SK-N-SH treated with all-trans-retinoic acid at 6 μM for 48 hours (cell line): ENCODE measurements around the gene DAB1.

Experiments used
- ARNTL ChIP-seq: fragments of 450-650 bp; formaldehyde crosslinking; IDR thresholded peaks from 2 replicates; pipeline ENCODE4 v1.5.0; 2020; ENCODE audit warnings: low read depth, mild to moderate bottlenecking, moderate library complexity, borderline replicate concordance
- BACH2 ChIP-seq: fragments of 250-450 bp; sonication (Bioruptor Pico); IDR thresholded peaks from 2 replicates; pipeline ENCODE4 v1.9.0; 2021; ENCODE audit warnings: mild to moderate bottlenecking, borderline replicate concordance
- CREB5 ChIP-seq: fragments of 250-450 bp; sonication (Bioruptor Pico); IDR thresholded peaks from 2 replicates; pipeline ENCODE4 v1.5.1; 2020; ENCODE audit warnings: low read depth, mild to moderate bottlenecking, moderate library complexity
- GLIS3 ChIP-seq: fragments of 250-450 bp; sonication (Bioruptor Pico); IDR thresholded peaks from 2 replicates; pipeline ENCODE4 v1.5.0; 2020; ENCODE audit warnings: mild to moderate bottlenecking, moderate library complexity
- PPARA ChIP-seq: fragments of 250-450 bp; sonication (Bioruptor Pico); IDR thresholded peaks from 2 replicates; pipeline ENCODE4 v1.5.0; 2020; ENCODE audit warnings: mild to moderate bottlenecking, borderline replicate concordance
- TCF4 ChIP-seq: fragments of 250-450 bp; sonication (Bioruptor Pico); IDR thresholded peaks from 2 replicates; pipeline ENCODE4 v1.8.0; 2021; ENCODE audit warnings: mild to moderate bottlenecking, moderate library complexity, borderline replicate concordance
- TOX ChIP-seq: fragments of 250-450 bp; sonication (Bioruptor Pico); IDR thresholded peaks from 2 replicates; pipeline ENCODE4 v1.8.0; 2021; ENCODE audit warnings: mild to moderate bottlenecking, moderate library complexity, borderline replicate concordance
- ZC3H10 ChIP-seq: fragments of 250-450 bp; sonication (Bioruptor Pico); IDR thresholded peaks from 2 replicates; pipeline ENCODE4 v1.5.1; 2021; ENCODE audit warnings: mild to moderate bottlenecking, moderate library complexity
- ZFP3 ChIP-seq: fragments of 250-450 bp; sonication (Bioruptor Pico); IDR thresholded peaks from 2 replicates; pipeline ENCODE4 v1.5.0; 2020; ENCODE audit warnings: mild to moderate bottlenecking, moderate library complexity
- ZFP30 ChIP-seq: fragments of 450-650 bp; formaldehyde crosslinking; IDR thresholded peaks from 2 replicates; pipeline ENCODE4 v1.5.0; 2022; ENCODE audit warnings: mild to moderate bottlenecking, moderate library complexity
- TF ChIP-seq, protein P1 (sequence below): fragments of 250-450 bp; sonication (Bioruptor Pico); IDR thresholded peaks from 2 replicates; pipeline ENCODE4 v1.8.0; 2020; ENCODE audit warnings: mild to moderate bottlenecking, moderate library complexity, borderline replicate concordance

- TF ChIP-seq, protein P1, sequence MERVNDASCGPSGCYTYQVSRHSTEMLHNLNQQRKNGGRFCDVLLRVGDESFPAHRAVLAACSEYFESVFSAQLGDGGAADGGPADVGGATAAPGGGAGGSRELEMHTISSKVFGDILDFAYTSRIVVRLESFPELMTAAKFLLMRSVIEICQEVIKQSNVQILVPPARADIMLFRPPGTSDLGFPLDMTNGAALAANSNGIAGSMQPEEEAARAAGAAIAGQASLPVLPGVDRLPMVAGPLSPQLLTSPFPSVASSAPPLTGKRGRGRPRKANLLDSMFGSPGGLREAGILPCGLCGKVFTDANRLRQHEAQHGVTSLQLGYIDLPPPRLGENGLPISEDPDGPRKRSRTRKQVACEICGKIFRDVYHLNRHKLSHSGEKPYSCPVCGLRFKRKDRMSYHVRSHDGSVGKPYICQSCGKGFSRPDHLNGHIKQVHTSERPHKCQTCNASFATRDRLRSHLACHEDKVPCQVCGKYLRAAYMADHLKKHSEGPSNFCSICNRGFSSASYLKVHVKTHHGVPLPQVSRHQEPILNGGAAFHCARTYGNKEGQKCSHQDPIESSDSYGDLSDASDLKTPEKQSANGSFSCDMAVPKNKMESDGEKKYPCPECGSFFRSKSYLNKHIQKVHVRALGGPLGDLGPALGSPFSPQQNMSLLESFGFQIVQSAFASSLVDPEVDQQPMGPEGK (CRISPR knock-in tag): no peak
- no peak for TF ChIP-seq TCF4
- TF ChIP-seq ZFP3 (CRISPR knock-in tag): no peak
- TF ChIP-seq ZC3H10 (CRISPR knock-in tag): no peak
- TF ChIP-seq PPARA (CRISPR knock-in tag): no peak
- no peak for TF ChIP-seq ARNTL (CRISPR knock-in tag)
- TF ChIP-seq CREB5 (CRISPR knock-in tag): no peak
- TF ChIP-seq BACH2 (CRISPR knock-in tag): no peak
- no peak for TF ChIP-seq GLIS3
- no peak for TF ChIP-seq ZFP30 (CRISPR knock-in tag)
- no peak for TF ChIP-seq TOX
Measured at GRCh38 chr1:57198912-57199311, 224.9 kb downstream of the DAB1 start.
